ENCODE results near the gene ATAD1.
A peak's percentile ranks its signal among the peaks of the same experiment; 100 is the strongest.

ATAD1 gene

GRCh38 chr10:87722716-87723115 lies 95.3 kb downstream of the ATAD1 start:
- H3K9me3 ChIP-seq (ENCODE audit: insufficient read depth, low read depth, low read length) = no peaks in the 10 kb centered on the region
- no peaks in the 10 kb centered on the region for H3K27me3 ChIP-seq (ENCODE audit: insufficient read depth, low read length)
- H3K4me3 ChIP-seq (ENCODE audit: low read length) = no peak overlapping the region
- no peak overlapping the region for H3K27ac ChIP-seq (ENCODE audit: low read length)
- no peak overlapping the region for H3K9ac ChIP-seq (ENCODE audit: low read depth, low read length)
- no peaks in the 10 kb centered on the region for H3K4me1 ChIP-seq (ENCODE audit: insufficient read depth, low read length)
- H3K36me3 ChIP-seq (ENCODE audit: insufficient read depth, low read depth, low read length) = peaks cover 6% of the 10 kb centered on the region; the same call in 1 of the 2 replicates

DNA sequence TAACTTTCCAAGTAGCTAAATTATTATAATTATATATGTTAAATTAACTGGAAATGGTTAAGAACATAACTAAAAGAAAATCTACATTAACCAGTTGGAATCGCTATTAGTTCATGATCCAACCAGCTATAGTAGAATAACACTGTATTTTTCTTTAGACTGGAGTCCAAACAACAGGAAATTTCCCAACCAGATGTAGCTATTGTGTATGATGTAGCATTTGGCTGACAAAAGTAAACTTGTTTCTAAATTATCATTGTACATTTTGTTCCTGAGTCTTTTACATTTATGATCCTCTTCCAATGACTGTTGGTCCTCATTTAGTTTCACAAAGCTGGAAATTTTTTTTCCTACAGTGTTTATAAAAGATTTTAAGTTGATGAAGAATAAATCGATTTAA lies 96.2 kb downstream of the ATAD1 start:
- no peaks in the 10 kb centered on the region for H3K4me1 ChIP-seq (ENCODE audit: insufficient read depth, low read length)
- peaks cover 6% of the 10 kb centered on the region; the same call in 1 of the 2 replicates for H3K36me3 ChIP-seq (ENCODE audit: insufficient read depth, low read depth, low read length)
- H3K9ac ChIP-seq (ENCODE audit: low read depth, low read length) = no peak overlapping the region
- no peak overlapping the region for H3K4me3 ChIP-seq (ENCODE audit: low read length)
- no peaks in the 10 kb centered on the region for H3K27me3 ChIP-seq (ENCODE audit: insufficient read depth, low read length)
- H3K27ac ChIP-seq (ENCODE audit: low read length) = no peak overlapping the region
- H3K9me3 ChIP-seq (ENCODE audit: insufficient read depth, low read depth, low read length) = no peaks in the 10 kb centered on the region

- no peaks in the 10 kb centered on the region for H3K4me1 ChIP-seq (ENCODE audit: insufficient read depth, low read length)
- no peaks in the 10 kb centered on the region for H3K27me3 ChIP-seq (ENCODE audit: insufficient read depth, low read length)
- no peaks in the 10 kb centered on the region for H3K9me3 ChIP-seq (ENCODE audit: insufficient read depth, low read depth, low read length)
- peaks cover 16% of the 10 kb centered on the region for H3K36me3 ChIP-seq (ENCODE audit: insufficient read depth, low read depth, low read length)
- no peak overlapping the region for H3K4me3 ChIP-seq (ENCODE audit: low read length)
- H3K27ac ChIP-seq (ENCODE audit: low read length) = no peak overlapping the region
- no peak overlapping the region for H3K9ac ChIP-seq (ENCODE audit: low read depth, low read length)
Measured at GRCh38 chr10:87720665-87721064, 97.4 kb downstream of the ATAD1 start.

DNA sequence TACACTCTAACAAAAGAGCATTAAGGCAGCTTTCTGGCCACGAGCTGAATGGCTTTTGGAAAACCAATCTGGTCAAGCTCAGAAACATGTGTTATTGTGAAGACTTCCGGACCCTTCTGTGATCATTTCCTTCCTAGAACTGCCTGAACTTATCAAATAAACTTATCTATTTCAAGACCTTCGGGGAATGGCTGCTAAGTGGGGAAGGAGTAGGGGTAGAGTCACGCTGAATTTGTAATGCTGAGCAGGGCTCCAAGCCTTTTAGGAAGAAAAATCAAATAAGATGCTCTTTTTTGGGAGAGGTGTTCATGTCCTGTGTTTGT lies 101.7 kb downstream of the ATAD1 start:
- H3K4me3 ChIP-seq (ENCODE audit: low read length) = no peak overlapping the region
- peaks cover 8% of the 10 kb centered on the region; the same call in 1 of the 2 replicates for H3K4me1 ChIP-seq (ENCODE audit: insufficient read depth, low read length)
- H3K27me3 ChIP-seq (ENCODE audit: insufficient read depth, low read length) = no peaks in the 10 kb centered on the region
- H3K36me3 ChIP-seq (ENCODE audit: insufficient read depth, low read depth, low read length) = peaks cover 29% of the 10 kb centered on the region
- H3K27ac ChIP-seq (ENCODE audit: low read length) = no peak overlapping the region
- H3K9me3 ChIP-seq (ENCODE audit: insufficient read depth, low read depth, low read length) = no peaks in the 10 kb centered on the region
- H3K9ac ChIP-seq (ENCODE audit: low read depth, low read length) = no peak overlapping the region

DNA sequence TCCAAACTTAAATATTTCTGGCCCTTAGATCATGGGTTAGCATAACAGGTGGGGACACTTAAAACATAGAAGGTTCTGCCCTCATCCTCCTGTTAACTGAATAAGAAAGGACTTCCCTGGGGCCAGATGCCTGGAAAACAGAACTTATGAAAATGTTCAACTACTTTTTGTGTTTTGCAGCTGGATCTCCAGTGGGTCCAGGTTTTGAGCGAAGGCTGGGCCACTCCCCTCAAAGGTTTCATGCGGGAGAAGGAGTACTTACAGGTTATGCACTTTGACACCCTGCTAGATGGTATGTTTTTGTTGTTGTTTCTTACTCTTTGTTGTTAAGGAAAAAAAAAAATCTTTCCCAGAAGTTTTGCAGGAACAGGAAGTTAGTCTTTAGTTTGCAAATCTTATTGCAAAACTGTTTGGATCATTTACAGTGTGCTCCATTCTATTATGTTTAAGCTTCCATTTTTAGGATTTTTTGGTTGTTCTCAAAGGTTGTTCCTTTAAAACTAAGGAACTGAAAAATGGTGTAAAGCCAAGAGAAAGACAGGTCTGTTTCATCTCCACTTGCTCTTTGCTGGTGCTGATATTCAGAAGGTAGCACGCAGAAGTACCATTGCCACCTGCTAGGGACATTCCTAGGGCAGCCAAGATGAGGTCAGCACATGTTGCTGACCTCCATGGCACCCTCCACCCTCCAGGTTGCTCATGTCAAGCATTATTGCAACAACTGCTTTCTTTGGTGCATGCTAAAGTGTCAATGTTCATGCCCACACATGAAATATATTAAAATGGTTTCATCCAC lies 102.3 kb downstream of the ATAD1 start:
- H3K9me3 ChIP-seq (ENCODE audit: insufficient read depth, low read depth, low read length) = no peaks in the 10 kb centered on the region
- H3K27me3 ChIP-seq (ENCODE audit: insufficient read depth, low read length) = no peaks in the 10 kb centered on the region
- H3K36me3 ChIP-seq (ENCODE audit: insufficient read depth, low read depth, low read length) = peaks cover 32% of the 10 kb centered on the region
- no peak overlapping the region for H3K9ac ChIP-seq (ENCODE audit: low read depth, low read length)
- H3K4me3 ChIP-seq (ENCODE audit: low read length) = no peak overlapping the region
- no peak overlapping the region for H3K27ac ChIP-seq (ENCODE audit: low read length)
- peaks cover 8% of the 10 kb centered on the region; the same call in 1 of the 2 replicates for H3K4me1 ChIP-seq (ENCODE audit: insufficient read depth, low read length)

DNA sequence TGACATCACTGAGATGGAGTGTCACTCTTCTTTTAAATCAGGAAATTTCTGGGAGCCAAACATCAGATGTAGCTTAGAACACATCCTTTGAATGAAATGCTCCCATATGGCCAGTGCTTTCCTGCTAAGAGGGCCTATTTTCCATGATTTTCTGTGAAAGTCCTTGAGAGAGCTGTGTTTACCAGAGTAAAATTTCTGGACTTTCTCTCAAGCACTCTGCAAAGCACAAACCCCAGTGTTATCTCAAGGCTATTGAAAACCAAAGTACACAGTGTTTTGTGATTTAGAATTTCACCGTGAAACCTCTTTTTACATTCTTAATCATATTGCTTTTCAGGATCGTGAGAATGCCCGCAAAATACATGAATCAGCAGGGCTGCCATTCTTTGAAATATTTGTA lies 104.3 kb downstream of the ATAD1 start:
- H3K27ac ChIP-seq (ENCODE audit: low read length) = no peak overlapping the region
- H3K9ac ChIP-seq (ENCODE audit: low read depth, low read length) = no peak overlapping the region
- H3K27me3 ChIP-seq (ENCODE audit: insufficient read depth, low read length) = no peaks in the 10 kb centered on the region
- H3K4me1 ChIP-seq (ENCODE audit: insufficient read depth, low read length) = peaks cover 8% of the 10 kb centered on the region; the same call in 1 of the 2 replicates
- H3K4me3 ChIP-seq (ENCODE audit: low read length) = no peak overlapping the region
- H3K36me3 ChIP-seq (ENCODE audit: insufficient read depth, low read depth, low read length) = peaks cover 28% of the 10 kb centered on the region
- no peaks in the 10 kb centered on the region for H3K9me3 ChIP-seq (ENCODE audit: insufficient read depth, low read depth, low read length)

DNA sequence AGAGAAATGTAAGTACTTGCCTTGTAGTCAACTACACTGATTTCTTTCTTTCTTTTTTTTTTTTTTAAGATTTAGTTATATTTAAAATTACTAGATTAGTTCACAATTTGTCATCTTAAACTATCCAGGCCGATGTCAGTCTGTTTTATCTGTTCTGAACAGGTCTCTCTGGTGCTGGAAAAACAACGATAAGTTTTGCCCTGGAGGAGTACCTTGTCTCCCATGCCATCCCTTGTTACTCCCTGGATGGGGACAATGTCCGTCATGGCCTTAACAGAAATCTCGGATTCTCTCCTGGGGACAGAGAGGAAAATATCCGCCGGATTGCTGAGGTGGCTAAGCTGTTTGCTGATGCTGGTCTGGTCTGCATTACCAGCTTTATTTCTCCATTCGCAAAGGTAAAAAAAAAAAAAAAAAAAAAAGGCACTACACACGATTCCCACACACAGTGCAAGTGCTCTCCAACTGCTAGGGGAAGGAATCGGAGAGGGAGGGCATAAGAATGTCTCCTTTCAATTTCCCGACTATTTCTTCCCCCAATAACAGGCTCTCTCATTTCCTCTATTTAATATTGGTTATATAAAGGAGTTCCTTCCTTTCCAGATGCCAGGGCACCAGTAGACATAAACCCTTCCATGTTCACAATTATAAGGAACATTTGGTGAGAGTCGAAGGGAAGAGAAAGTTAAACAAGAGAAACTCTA lies 105.0 kb downstream of the ATAD1 start:
- Histone ChIP-seq H3K27ac (ENCODE audit: low read length) (no peak overlapping the region), H3K36me3 (ENCODE audit: insufficient read depth, low read depth, low read length) (peaks cover 26% of the 10 kb centered on the region)

GRCh38 chr10:87707254-87707653 lies 110.8 kb downstream of the ATAD1 start:
- no peaks in the 10 kb centered on the region for H3K9me3 ChIP-seq (ENCODE audit: insufficient read depth, low read depth, low read length)
- no peaks in the 10 kb centered on the region for H3K4me1 ChIP-seq (ENCODE audit: insufficient read depth, low read length)
- no peak overlapping the region for H3K9ac ChIP-seq (ENCODE audit: low read depth, low read length)
- H3K36me3 ChIP-seq (ENCODE audit: insufficient read depth, low read depth, low read length) = 0 out of 2 replicates have a peak, but pooled peaks cover 4% of the 10 kb centered on the region
- no peak overlapping the region for H3K27ac ChIP-seq (ENCODE audit: low read length)
- no peaks in the 10 kb centered on the region for H3K27me3 ChIP-seq (ENCODE audit: insufficient read depth, low read length)
- no peak overlapping the region for H3K4me3 ChIP-seq (ENCODE audit: low read length)

More for the DNA sequence above, 105.0 kb downstream of the ATAD1 start:
- Histone ChIP-seq H3K4me3 (ENCODE audit: low read length) (no peak overlapping the region), H3K9me3 (ENCODE audit: insufficient read depth, low read depth, low read length) (no peaks in the 10 kb centered on the region), H3K27me3 (ENCODE audit: insufficient read depth, low read length) (no peaks in the 10 kb centered on the region), H3K9ac (ENCODE audit: low read depth, low read length) (peak overlapping the region; percentile 14; the same call in 1 of the 2 replicates), H3K4me1 (ENCODE audit: insufficient read depth, low read length) (peaks cover 8% of the 10 kb centered on the region; the same call in 1 of the 2 replicates)

- H3K4me3 ChIP-seq (ENCODE audit: low read length) = no peak overlapping the region
Measured at GRCh38 chr10:87706731-87707130, 111.3 kb downstream of the ATAD1 start.

GRCh38 chr10:87705339-87705738 lies 112.7 kb downstream of the ATAD1 start:
- H3K9ac ChIP-seq (ENCODE audit: low read depth, low read length) = no peak overlapping the region
- H3K4me1 ChIP-seq (ENCODE audit: insufficient read depth, low read length) = no peaks in the 10 kb centered on the region
- no peaks in the 10 kb centered on the region for H3K27me3 ChIP-seq (ENCODE audit: insufficient read depth, low read length)
- H3K36me3 ChIP-seq (ENCODE audit: insufficient read depth, low read depth, low read length) = no peaks in the 10 kb centered on the region
- no peak overlapping the region for H3K27ac ChIP-seq (ENCODE audit: low read length)
- no peak overlapping the region for H3K4me3 ChIP-seq (ENCODE audit: low read length)
- no peaks in the 10 kb centered on the region for H3K9me3 ChIP-seq (ENCODE audit: insufficient read depth, low read depth, low read length)

More at GRCh38 chr10:87706731-87707130, 111.3 kb downstream of the ATAD1 start:
- 0 out of 2 replicates have a peak, but pooled peaks cover 4% of the 10 kb centered on the region for H3K36me3 ChIP-seq (ENCODE audit: insufficient read depth, low read depth, low read length)
- H3K4me1 ChIP-seq (ENCODE audit: insufficient read depth, low read length) = no peaks in the 10 kb centered on the region
- H3K27ac ChIP-seq (ENCODE audit: low read length) = no peak overlapping the region
- no peak overlapping the region for H3K9ac ChIP-seq (ENCODE audit: low read depth, low read length)
- no peaks in the 10 kb centered on the region for H3K27me3 ChIP-seq (ENCODE audit: insufficient read depth, low read length)
- H3K9me3 ChIP-seq (ENCODE audit: insufficient read depth, low read depth, low read length) = no peaks in the 10 kb centered on the region

DNA sequence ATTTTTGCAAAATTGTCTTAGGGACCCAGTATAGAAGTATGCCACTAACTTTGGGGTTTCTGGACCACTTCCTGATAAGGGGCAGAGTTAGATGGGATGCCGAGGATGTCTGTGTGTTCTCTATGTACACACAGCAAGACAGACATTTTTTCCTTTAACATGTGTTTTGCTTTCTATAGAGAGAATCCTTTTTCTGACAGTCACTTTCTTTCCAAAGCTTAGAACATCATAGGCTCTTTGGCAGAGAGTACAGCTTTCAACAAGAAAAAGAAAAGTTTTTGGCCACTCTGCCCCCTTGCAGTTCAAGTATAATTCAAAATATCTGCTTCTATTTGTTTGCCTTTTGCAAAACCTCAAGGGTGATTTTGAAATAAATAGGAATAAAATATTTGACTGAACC lies 114.3 kb downstream of the ATAD1 start:
- Histone ChIP-seq H3K4me3 (ENCODE audit: low read length) (no peak overlapping the region), H3K4me1 (ENCODE audit: insufficient read depth, low read length) (no peaks in the 10 kb centered on the region), H3K36me3 (ENCODE audit: insufficient read depth, low read depth, low read length) (no peaks in the 10 kb centered on the region), H3K9me3 (ENCODE audit: insufficient read depth, low read depth, low read length) (no peaks in the 10 kb centered on the region), H3K9ac (ENCODE audit: low read depth, low read length) (no peak overlapping the region), H3K27me3 (ENCODE audit: insufficient read depth, low read length) (no peaks in the 10 kb centered on the region), H3K27ac (ENCODE audit: low read length) (no peak overlapping the region)

DNA sequence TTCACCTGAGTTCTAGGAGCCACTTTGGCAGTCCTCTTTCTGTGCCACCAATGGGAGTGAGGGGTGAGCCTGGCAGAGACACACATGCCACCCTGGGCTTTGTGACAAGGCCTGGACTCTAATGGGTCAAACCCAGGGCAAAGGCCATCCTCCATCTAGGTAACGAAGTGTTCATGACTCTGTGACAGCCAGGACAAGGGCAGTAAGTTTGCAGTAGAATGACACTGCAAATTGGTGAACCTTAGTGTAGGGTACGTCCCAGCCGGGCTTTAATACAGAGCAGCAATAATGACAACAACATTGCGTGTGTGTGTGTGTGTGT lies 115.1 kb downstream of the ATAD1 start:
- Histone ChIP-seq H3K36me3 (ENCODE audit: insufficient read depth, low read depth, low read length) (no peaks in the 10 kb centered on the region), H3K27ac (ENCODE audit: low read length) (no peak overlapping the region), H3K4me3 (ENCODE audit: low read length) (no peak overlapping the region), H3K27me3 (ENCODE audit: insufficient read depth, low read length) (no peaks in the 10 kb centered on the region), H3K9me3 (ENCODE audit: insufficient read depth, low read depth, low read length) (no peaks in the 10 kb centered on the region), H3K9ac (ENCODE audit: low read depth, low read length) (no peak overlapping the region), H3K4me1 (ENCODE audit: insufficient read depth, low read length) (no peaks in the 10 kb centered on the region)
